ENCODE data around the gene ATXN1. TPM values are rescaled to one million over a fixed set of nuclear protein-coding genes. Genes with fewer than 3 reads are reported as not detected.

ATXN1 gene
- total and polyA plus RNA-seq, 2 experiments from 2014 or later: 4.8 to 9.1 TPM

- no peak for TF ChIP-seq CTCF (conservative IDR thresholded peaks at IDR 0.05; ENCODE audit: low read depth in 2 of 2)
These were observed 439.9 kb downstream of the ATXN1 start (continued) for GRCh38 chr6:16321341-16321710.

- peaks cover 7% of the 10 kb centered on the region for H3K27me3 Mint-ChIP-seq (ENCODE audit: insufficient read depth, low read depth, poor library complexity)
- H3K4me3 Mint-ChIP-seq: no peak overlapping the region
- no peak; the same call in 2 of the 3 replicates for ATAC-seq
- H3K79me2 ChIP-seq (replicated peaks; ENCODE audit: insufficient read depth): no peaks in the 10 kb centered on the region
- H3K9me3 Mint-ChIP-seq: no peaks in the 10 kb centered on the region; the same call in 2 of the 3 replicates
- no peak overlapping the region for H3K4me2 ChIP-seq
- DNase-seq (ENCODE audit: low spot score): no peak
- H2AFZ ChIP-seq: no peak overlapping the region
- H3K9me2 ChIP-seq (ENCODE audit: insufficient read depth): no peaks in the 10 kb centered on the region
- no peaks in the 10 kb centered on the region for H4K20me1 ChIP-seq (replicated peaks; ENCODE audit: insufficient read depth)
- H3K4me1 Mint-ChIP-seq: peaks cover 39% of the 10 kb centered on the region
- H3K4me3 ChIP-seq: no peak overlapping the region
- H3K4me1 ChIP-seq (ENCODE audit: insufficient read depth): peaks cover 12% of the 10 kb centered on the region; the same call in 1 of the 2 replicates
- no peak overlapping the region for H3K27ac ChIP-seq (ENCODE audit: low read depth)
- no peaks in the 10 kb centered on the region for H3K27me3 ChIP-seq (ENCODE audit: insufficient read depth)
- TF ChIP-seq STAT1 (IDR thresholded peaks at IDR 0.05; ENCODE audit: unreplicated experiment): no peak
- no peak for TF ChIP-seq ZNF114 (CRISPR knock-in tag; IDR thresholded peaks at IDR 0.05)
- TF ChIP-seq ZNF331 (CRISPR knock-in tag; IDR thresholded peaks at IDR 0.05; ENCODE audit: low read depth): no peak
- no peak for TF ChIP-seq ZNF462 (CRISPR knock-in tag; IDR thresholded peaks at IDR 0.05)
- TF ChIP-seq EZH2 (IDR thresholded peaks at IDR 0.05; ENCODE audit: low read depth, unreplicated experiment): no peak
- TF ChIP-seq NANOG (IDR thresholded peaks at IDR 0.05; ENCODE audit: borderline replicate concordance): no peak
- TF ChIP-seq JUNB (IDR thresholded peaks at IDR 0.05; ENCODE audit: unreplicated experiment): no peak
- no peak for TF ChIP-seq REST (IDR thresholded peaks at IDR 0.05; ENCODE audit: unreplicated experiment)
- H3K36me3 Mint-ChIP-seq (ENCODE audit: low read depth): no peaks in the 10 kb centered on the region; the same call in 2 of the 3 replicates
- no peaks in the 10 kb centered on the region for H3K36me3 ChIP-seq (ENCODE audit: insufficient read depth)
- no peaks in the 10 kb centered on the region for H3F3A ChIP-seq (replicated peaks; ENCODE audit: low read depth)
- no peak overlapping the region for H3K27ac Mint-ChIP-seq
These were observed 440.5 kb downstream of the ATXN1 start for GRCh38 chr6:16320533-16321340.

Data from GM23338 (cell line).